ENCODE data around the gene IGHMBP2. TPM values are rescaled to one million over a fixed set of nuclear protein-coding genes. Genes with fewer than 3 reads are reported as not detected.
A peak's percentile ranks its signal among the peaks of the same experiment; 100 is the strongest.
"Not testable (repeated sequence)": the region's sequence is repeated elsewhere in the genome, so short reads cannot be mapped to it uniquely, and the experiment has no call there.

The IGHMBP2 gene
- total and polyA plus RNA-seq, 7 donors: 12.1 to 19.0 (median 13.6) TPM

DNA sequence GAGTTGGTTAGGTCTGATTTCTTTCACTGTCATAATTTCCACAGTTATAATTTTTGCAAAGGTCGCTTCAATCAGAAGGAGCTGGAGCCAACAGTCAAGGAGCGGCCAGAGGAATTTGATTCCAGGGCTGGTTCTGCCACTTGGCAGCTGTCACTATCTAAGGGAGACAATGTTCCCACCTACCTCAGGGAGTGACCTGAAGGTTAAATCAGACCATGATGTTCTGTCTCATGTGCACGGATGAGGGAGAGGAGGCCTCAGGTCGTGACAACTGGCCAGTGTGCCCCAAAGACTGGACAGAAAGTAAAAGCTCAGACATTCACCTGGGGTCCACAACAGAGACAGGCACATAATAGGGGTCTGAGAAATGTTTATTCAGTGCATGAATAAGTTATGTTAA is 69.5 kb downstream of the IGHMBP2 start:
- Histone ChIP-seq H3K9me3 (no peaks in the 10 kb centered on the region), H3K4me3 (no peak overlapping the region), H3K4me1 (no peaks in the 10 kb centered on the region), H3K27ac (no peak overlapping the region), H3K36me3 (ENCODE audit: insufficient read depth in 1 of 2, low read depth in 1 of 2) (no peaks in the 10 kb centered on the region), H3K27me3 (ENCODE audit: insufficient read depth in 3 of 3, low read length in 2 of 3) (peaks cover 0 to 9% (median under 1%) of the 10 kb centered on the region in 3 donors)
- DNase-seq (no peak), ATAC-seq (no peak)
- intact Hi-C loops (cut with DNase I): no loop called here
- TF ChIP-seq CTCF (IDR thresholded peaks at IDR 0.05): no peak
- 39 to 54% (median 41%) methylated on average over 4 of the region's 4 CpGs for WGBS, 3 donors

GRCh38 chr11:68973706-68974105 is 70.0 kb downstream of the IGHMBP2 start:
- H3K4me1 ChIP-seq; H3K27me3 ChIP-seq (ENCODE audit: insufficient read depth in 3 of 3, low read length in 2 of 3); H3K4me3 ChIP-seq; H3K9me3 ChIP-seq; H3K36me3 ChIP-seq (ENCODE audit: insufficient read depth in 1 of 2, low read depth in 1 of 2); ATAC-seq; intact Hi-C loops (cut with DNase I); H3K27ac ChIP-seq: not testable (repeated sequence)
- WGBS, 3 donors: 92 to 95% (median 94%) methylated on average over 12 of the region's 12 CpGs
- peak in 1 of 2 donors; percentile 3 for DNase-seq

GRCh38 chr11:68974421-68975194 is 70.9 kb downstream of the IGHMBP2 start:
- Histone ChIP-seq H3K4me1 (no peaks in the 10 kb centered on the region), H3K9me3 (no peaks in the 10 kb centered on the region), H3K27me3 (ENCODE audit: insufficient read depth in 3 of 3, low read length in 2 of 3) (peaks cover 0 to 7% (median 0%) of the 10 kb centered on the region in 3 donors), H3K27ac (no peak overlapping the region), H3K4me3 (no peak overlapping the region), H3K36me3 (ENCODE audit: insufficient read depth in 1 of 2, low read depth in 1 of 2) (no peaks in the 10 kb centered on the region)
- intact Hi-C loops (cut with DNase I): no loop called here
- no peak for TF ChIP-seq CTCF (IDR thresholded peaks at IDR 0.05)
- ATAC-seq (no peak), DNase-seq (peak in 1 of 2 donors; percentile 35)
- WGBS, 3 donors: 92 to 97% (median 94%) methylated on average over 22 to 23 of the region's 23 CpGs

DNA sequence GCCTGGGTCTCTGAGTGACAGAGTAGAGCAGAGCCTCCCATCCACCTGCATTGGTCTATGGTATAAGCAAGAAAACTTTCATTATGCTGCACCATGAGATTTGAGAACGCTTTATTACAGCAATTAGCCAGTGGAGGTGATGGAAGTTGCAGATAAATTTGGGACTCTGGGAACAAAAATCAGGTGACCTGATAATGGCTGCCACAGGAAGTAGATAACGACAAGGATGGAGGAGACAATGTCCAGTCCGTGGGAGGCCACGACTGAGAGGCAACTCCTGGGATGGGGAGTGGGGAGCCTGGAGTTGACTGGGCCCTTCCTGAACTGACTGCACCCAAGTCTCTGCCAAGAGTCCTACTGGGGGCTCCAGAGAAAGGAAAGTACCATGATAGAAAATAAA is 72.4 kb downstream of the IGHMBP2 start:
- ATAC-seq: no peak
- no peaks in the 10 kb centered on the region for H3K4me1 ChIP-seq
- H3K27ac ChIP-seq: no peak overlapping the region
- no peaks in the 10 kb centered on the region for H3K36me3 ChIP-seq (ENCODE audit: insufficient read depth in 1 of 2, low read depth in 1 of 2)
- intact Hi-C loops (cut with DNase I): loop anchor here in 1 of 2 donors (2.0 kb wide), 1 partner anchor 19 kb away; no protein-coding TSS in a partner anchor
- no peaks in the 10 kb centered on the region for H3K9me3 ChIP-seq
- peaks cover 0 to 14% (median 2%) of the 10 kb centered on the region in 3 donors for H3K27me3 ChIP-seq (ENCODE audit: insufficient read depth in 3 of 3, low read length in 2 of 3)
- no peak overlapping the region for H3K4me3 ChIP-seq
- no peak for TF ChIP-seq CTCF (IDR thresholded peaks at IDR 0.05)
- 42 to 57% (median 54%) methylated on average over 4 of the region's 4 CpGs for WGBS, 3 donors
- DNase-seq: peak in 1 of 2 donors; percentile 7

- TF ChIP-seq CTCF (IDR thresholded peaks at IDR 0.05): no peak
- DNase-seq: peak in 1 of 2 donors; percentile 41
- Histone ChIP-seq H3K27me3 (ENCODE audit: insufficient read depth in 3 of 3, low read length in 2 of 3) (peaks cover 0 to 14% (median 2%) of the 10 kb centered on the region in 3 donors), H3K4me1 (no peaks in the 10 kb centered on the region), H3K4me3 (no peak overlapping the region), H3K9me3 (no peaks in the 10 kb centered on the region), H3K36me3 (ENCODE audit: insufficient read depth in 1 of 2, low read depth in 1 of 2) (no peaks in the 10 kb centered on the region), H3K27ac (no peak overlapping the region)
- no peak for ATAC-seq
- WGBS, 3 donors: 49 to 51% (median 50%) methylated on average over 4 of the region's 4 CpGs
- intact Hi-C loops (cut with DNase I): loop anchor here in 1 of 2 donors (2.0 kb wide), 1 partner anchor 20 kb away; no protein-coding TSS in a partner anchor
These were observed 72.9 kb downstream of the IGHMBP2 start for GRCh38 chr11:68976563-68976962.
